ENCODE results near the gene CFAP97D2. TPM values are rescaled to one million over a fixed set of nuclear protein-coding genes. Genes with fewer than 3 reads are reported as not detected.

The CFAP97D2 gene
- total and polyA plus RNA-seq, 2 experiments from 2014 or later = not detected

GRCh38 chr13:114143806-114144605 is 35.1 kb upstream of the CFAP97D2 start:
- no peak overlapping the region for H3K4me3 ChIP-seq
- H3K9me2 ChIP-seq (replicated peaks; ENCODE audit: insufficient read depth) = no peaks in the 10 kb centered on the region
- DNase-seq (ENCODE audit: low spot score) = peak; percentile 60
- 69% methylated on average over 24 of the region's 24 CpGs for WGBS (ENCODE audit: low lambda C conversion rate, missing lambda C conversion rate)
- no peak overlapping the region for H3K27ac ChIP-seq
- H2AFZ ChIP-seq = no peak overlapping the region
- no peaks in the 10 kb centered on the region for H3K4me1 ChIP-seq (ENCODE audit: insufficient read depth)
- H3K9me3 ChIP-seq (ENCODE audit: low read depth) = no peaks in the 10 kb centered on the region
- H4K20me1 ChIP-seq (ENCODE audit: insufficient read depth, poor library complexity, severe bottlenecking) = no peaks in the 10 kb centered on the region
- no peaks in the 10 kb centered on the region for H3K27me3 ChIP-seq
- H3K79me2 ChIP-seq = no peaks in the 10 kb centered on the region
- no peak overlapping the region for H3K4me2 ChIP-seq
- TF ChIP-seq EZH2phosphoT487 (IDR thresholded peaks at IDR 0.05; ENCODE audit: low read depth, severe bottlenecking, unreplicated experiment) (no peak), CTCF (IDR thresholded peaks at IDR 0.05; ENCODE audit: poor library complexity) (peak; percentile 22)
- H3K36me3 ChIP-seq (replicated peaks; ENCODE audit: insufficient read depth, low read depth) = no peaks in the 10 kb centered on the region

GRCh38 chr13:114144606-114145244 is 34.3 kb upstream of the CFAP97D2 start:
- WGBS (ENCODE audit: low lambda C conversion rate, missing lambda C conversion rate) = 91% methylated on average over 17 of the region's 17 CpGs
- Histone ChIP-seq H3K4me3 (no peak overlapping the region), H3K79me2 (no peaks in the 10 kb centered on the region), H3K36me3 (replicated peaks; ENCODE audit: insufficient read depth, low read depth) (no peaks in the 10 kb centered on the region), H3K27me3 (no peaks in the 10 kb centered on the region), H3K4me1 (ENCODE audit: insufficient read depth) (no peaks in the 10 kb centered on the region), H2AFZ (no peak overlapping the region), H3K4me2 (no peak overlapping the region), H3K27ac (no peak overlapping the region), H3K9me3 (ENCODE audit: low read depth) (no peaks in the 10 kb centered on the region), H3K9me2 (replicated peaks; ENCODE audit: insufficient read depth) (no peaks in the 10 kb centered on the region), H4K20me1 (ENCODE audit: insufficient read depth, poor library complexity, severe bottlenecking) (no peaks in the 10 kb centered on the region)
- no peak for DNase-seq (ENCODE audit: low spot score)
- TF ChIP-seq EZH2phosphoT487 (IDR thresholded peaks at IDR 0.05; ENCODE audit: low read depth, severe bottlenecking, unreplicated experiment) (no peak), EZH2 (IDR thresholded peaks at IDR 0.05; ENCODE audit: borderline replicate concordance) (no peak), CTCF (IDR thresholded peaks at IDR 0.05; ENCODE audit: poor library complexity) (no peak)

GRCh38 chr13:114145256-114145655 is 33.8 kb upstream of the CFAP97D2 start:
- Histone ChIP-seq H3K9me3 (ENCODE audit: low read depth) (no peaks in the 10 kb centered on the region), H3K79me2 (no peaks in the 10 kb centered on the region), H3K4me2 (no peak overlapping the region), H3K4me3 (no peak overlapping the region), H2AFZ (no peak overlapping the region), H4K20me1 (ENCODE audit: insufficient read depth, poor library complexity, severe bottlenecking) (no peaks in the 10 kb centered on the region), H3K4me1 (ENCODE audit: insufficient read depth) (no peaks in the 10 kb centered on the region), H3K9me2 (replicated peaks; ENCODE audit: insufficient read depth) (no peaks in the 10 kb centered on the region), H3K27ac (no peak overlapping the region), H3K27me3 (no peaks in the 10 kb centered on the region), H3K36me3 (replicated peaks; ENCODE audit: insufficient read depth, low read depth) (no peaks in the 10 kb centered on the region)
- TF ChIP-seq EZH2phosphoT487 (IDR thresholded peaks at IDR 0.05; ENCODE audit: low read depth, severe bottlenecking, unreplicated experiment) (no peak), EZH2 (IDR thresholded peaks at IDR 0.05; ENCODE audit: borderline replicate concordance) (no peak), CTCF (IDR thresholded peaks at IDR 0.05; ENCODE audit: poor library complexity) (no peak)
- 49% methylated on average over 3 of the region's 3 CpGs for WGBS (ENCODE audit: low lambda C conversion rate, missing lambda C conversion rate)
- DNase-seq (ENCODE audit: low spot score) = no peak
